HG03280 (cell line): Measurements from ENCODE around the gene PPP2R2B.
A peak's percentile ranks its signal among the peaks of the same experiment; 100 is the strongest.
"Not testable (repeated sequence)": the region's sequence is repeated elsewhere in the genome, so short reads cannot be mapped to it uniquely, and the experiment has no call there.

ENCODE experiments used
- ATAC-seq: cut with Tn5 transposase; IDR thresholded peaks from one replicate; pipeline ENCODE4 v1.9.1; 2021; ENCODE audit warnings: mild to moderate bottlenecking, moderate library complexity; ENCODE audit not compliant: unreplicated experiment

The PPP2R2B gene

GRCh38 chr5:146564007-146564762, 314.4 kb downstream of the PPP2R2B start:
- ATAC-seq, result no peak

GRCh38 chr5:146562461-146562860, 316.1 kb downstream of the PPP2R2B start:
- ATAC-seq, result no peak

- ATAC-seq, result no peak
Observed at GRCh38 chr5:146561711-146562110, 316.8 kb downstream of the PPP2R2B start.

- ATAC-seq, result no peak
Observed at GRCh38 chr5:146560205-146560812, 318.2 kb downstream of the PPP2R2B start.

- not testable (repeated sequence) for ATAC-seq
Observed at GRCh38 chr5:146556884-146557283, 321.7 kb downstream of the PPP2R2B start.

GRCh38 chr5:146553446-146553845, 325.1 kb downstream of the PPP2R2B start:
- no peak for ATAC-seq

- no peak for ATAC-seq
Observed at GRCh38 chr5:146549615-146550014, 328.9 kb downstream of the PPP2R2B start.

GRCh38 chr5:146548781-146549449, 329.6 kb downstream of the PPP2R2B start:
- no peak for ATAC-seq

GRCh38 chr5:146544232-146544631, 334.3 kb downstream of the PPP2R2B start:
- ATAC-seq, result no peak

- peak; percentile 98 for ATAC-seq
Observed at GRCh38 chr5:146541958-146542849, 336.4 kb downstream of the PPP2R2B start.

- no peak for ATAC-seq
Observed at GRCh38 chr5:146540414-146540813, 338.1 kb downstream of the PPP2R2B start.

- no peak for ATAC-seq
Observed at GRCh38 chr5:146539973-146540372, 338.6 kb downstream of the PPP2R2B start.

- no peak for ATAC-seq
Observed at GRCh38 chr5:146538432-146538831, 340.1 kb downstream of the PPP2R2B start.

GRCh38 chr5:146533882-146534281, 344.7 kb downstream of the PPP2R2B start:
- no peak for ATAC-seq

GRCh38 chr5:146533260-146533857, 345.2 kb downstream of the PPP2R2B start:
- peak; percentile 98 for ATAC-seq
